Right atrium auricular region (tissue), 2 donors: ENCODE results near the gene CYGB. TPM values are rescaled to one million over a fixed set of nuclear protein-coding genes. Genes with fewer than 3 reads are reported as not detected.

Experiments used
- DNase-seq: peaks from one replicate; pipeline ENCODE4 v3.0.0-alpha.2; 2019; ENCODE audit warnings: low spot score
- H3K27ac ChIP-seq, 2 donors: fragments of 200-600 bp; sonication (generic); 1 replicate in 1 of 2; 2 replicates in 1 of 2; pipeline ENCODE4 v1.5.1; 2016 to 2019
- H3K27me3 ChIP-seq, 2 donors: fragments of 200-600 bp; sonication (generic); one replicate each; pipeline versions ENCODE4 v1.5.1 to v1.6.0; 2017 to 2019
- H3K36me3 ChIP-seq: fragments of 200-600 bp; sonication (generic); one replicate; pipeline ENCODE4 v1.5.1; 2016
- H3K4me1 ChIP-seq, 2 donors: fragments of 200-600 bp; sonication (generic); one replicate each; pipeline versions ENCODE4 v1.5.1 to v1.6.0; 2017 to 2019
- H3K4me3 ChIP-seq, 2 donors: fragments of 200-600 bp; sonication (generic); 1 replicate in 1 of 2; 2 replicates in 1 of 2; pipeline ENCODE4 v1.5.1; 2017 to 2019; ENCODE audit warnings: mild to moderate bottlenecking in 1 of 2, moderate library complexity in 1 of 2
- H3K9me3 ChIP-seq, 2 donors: fragments of 200-600 bp; sonication (generic); one replicate each; pipeline ENCODE4 v1.5.1; 2019
- total RNA-seq, 2 donors: library from RNA; depleted of rRNA; stranded (reverse); fragments of >200 nt; gene quantifications; one replicate each; pipeline ENCODE4 v1.1.0, GENCODE V29; 2016
- TF ChIP-seq, protein P1 (sequence below), 2 donors: fragments of 200-600 bp; sonication (generic); IDR thresholded peaks; one replicate each; pipeline ENCODE4 v1.5.1; 2019; ENCODE audit warnings: antibody characterized with exemption in 2 of 2

CYGB gene
- total RNA-seq, 2 donors from 2014 or later, result 23.0 to 48.7 TPM

DNA sequence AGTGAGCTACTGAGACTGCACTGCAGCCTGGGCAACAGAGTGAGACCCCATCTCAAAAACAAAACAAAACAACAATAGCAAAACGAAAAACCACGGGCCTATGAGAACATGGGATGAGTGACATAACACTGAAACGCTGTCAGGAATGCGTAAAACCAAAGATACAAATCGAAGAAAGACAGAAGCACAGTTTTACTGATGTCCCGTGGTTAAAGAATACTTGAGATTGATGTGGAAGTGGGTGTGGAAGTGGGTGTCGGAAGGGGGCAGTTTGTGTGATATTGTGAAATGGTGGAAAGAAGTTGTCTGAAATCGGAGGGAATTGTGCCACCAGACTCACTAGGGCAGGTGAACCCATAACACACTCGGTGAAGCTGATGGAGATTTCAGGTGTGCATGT is 38.7 kb upstream of the CYGB start:
- Histone ChIP-seq H3K9me3 (no peaks in the 10 kb centered on the region), H3K4me3 (no peak overlapping the region), H3K4me1 (no peaks in the 10 kb centered on the region), H3K27me3 (no peaks in the 10 kb centered on the region), H3K36me3 (no peaks in the 10 kb centered on the region), H3K27ac (no peak overlapping the region)
- TF ChIP-seq, protein P1, sequence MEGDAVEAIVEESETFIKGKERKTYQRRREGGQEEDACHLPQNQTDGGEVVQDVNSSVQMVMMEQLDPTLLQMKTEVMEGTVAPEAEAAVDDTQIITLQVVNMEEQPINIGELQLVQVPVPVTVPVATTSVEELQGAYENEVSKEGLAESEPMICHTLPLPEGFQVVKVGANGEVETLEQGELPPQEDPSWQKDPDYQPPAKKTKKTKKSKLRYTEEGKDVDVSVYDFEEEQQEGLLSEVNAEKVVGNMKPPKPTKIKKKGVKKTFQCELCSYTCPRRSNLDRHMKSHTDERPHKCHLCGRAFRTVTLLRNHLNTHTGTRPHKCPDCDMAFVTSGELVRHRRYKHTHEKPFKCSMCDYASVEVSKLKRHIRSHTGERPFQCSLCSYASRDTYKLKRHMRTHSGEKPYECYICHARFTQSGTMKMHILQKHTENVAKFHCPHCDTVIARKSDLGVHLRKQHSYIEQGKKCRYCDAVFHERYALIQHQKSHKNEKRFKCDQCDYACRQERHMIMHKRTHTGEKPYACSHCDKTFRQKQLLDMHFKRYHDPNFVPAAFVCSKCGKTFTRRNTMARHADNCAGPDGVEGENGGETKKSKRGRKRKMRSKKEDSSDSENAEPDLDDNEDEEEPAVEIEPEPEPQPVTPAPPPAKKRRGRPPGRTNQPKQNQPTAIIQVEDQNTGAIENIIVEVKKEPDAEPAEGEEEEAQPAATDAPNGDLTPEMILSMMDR (IDR thresholded peaks at IDR 0.05), result no peak
- no peak for DNase-seq

DNA sequence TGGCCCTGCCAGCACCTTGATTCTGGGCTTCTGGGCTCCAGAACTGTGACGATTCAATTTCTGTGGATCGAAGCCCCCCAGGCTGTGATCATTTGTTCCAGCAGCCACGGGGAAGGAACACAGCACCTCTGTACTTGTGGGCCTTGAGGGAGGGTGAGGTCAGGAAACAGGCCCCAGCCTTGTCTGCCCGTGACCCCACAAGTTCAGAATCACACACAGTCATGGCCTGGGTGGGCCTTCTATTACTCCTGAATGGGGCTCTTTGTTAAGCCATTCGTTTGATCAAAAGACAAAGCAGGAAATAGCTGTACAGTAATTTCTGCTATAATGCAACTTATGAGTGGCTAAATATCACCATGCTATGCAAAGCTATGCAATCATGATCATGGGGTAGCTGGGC is 38.1 kb upstream of the CYGB start:
- H3K4me3 ChIP-seq, result no peak overlapping the region
- H3K36me3 ChIP-seq, result no peaks in the 10 kb centered on the region
- H3K4me1 ChIP-seq, result no peaks in the 10 kb centered on the region
- DNase-seq, result no peak
- no peaks in the 10 kb centered on the region for H3K27me3 ChIP-seq
- TF ChIP-seq, protein P1 (IDR thresholded peaks at IDR 0.05), result no peak
- H3K9me3 ChIP-seq, result no peaks in the 10 kb centered on the region
- no peak overlapping the region for H3K27ac ChIP-seq

DNA sequence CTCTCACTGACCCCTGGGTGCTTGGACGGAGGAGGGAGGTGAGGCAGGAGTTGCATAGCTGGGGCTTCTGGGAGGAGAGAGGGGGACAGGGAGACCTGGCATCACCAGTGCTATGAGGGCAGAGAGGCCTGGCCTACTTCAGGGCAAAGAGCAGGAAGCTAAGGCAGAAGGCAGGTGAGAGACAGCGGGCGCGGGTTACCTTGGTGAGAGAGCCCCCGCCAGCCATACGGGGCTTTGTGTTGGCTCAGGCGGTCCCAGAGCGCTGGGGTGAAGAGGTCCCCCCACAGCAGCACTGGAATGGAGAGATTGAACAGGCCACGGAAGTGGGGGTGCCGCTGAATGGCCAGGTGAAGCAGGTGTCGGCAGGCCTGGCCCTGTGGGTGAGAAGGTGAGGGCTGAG is 36.7 kb upstream of the CYGB start:
- H3K27me3 ChIP-seq, result no peaks in the 10 kb centered on the region
- no peaks in the 10 kb centered on the region for H3K36me3 ChIP-seq
- H3K27ac ChIP-seq, result no peak overlapping the region
- H3K9me3 ChIP-seq, result no peaks in the 10 kb centered on the region
- peaks cover 0 to 12% of the 10 kb centered on the region in 2 donors for H3K4me1 ChIP-seq
- H3K4me3 ChIP-seq, result no peak overlapping the region
- TF ChIP-seq, protein P1 (IDR thresholded peaks at IDR 0.05), result no peak
- DNase-seq, result no peak

DNA sequence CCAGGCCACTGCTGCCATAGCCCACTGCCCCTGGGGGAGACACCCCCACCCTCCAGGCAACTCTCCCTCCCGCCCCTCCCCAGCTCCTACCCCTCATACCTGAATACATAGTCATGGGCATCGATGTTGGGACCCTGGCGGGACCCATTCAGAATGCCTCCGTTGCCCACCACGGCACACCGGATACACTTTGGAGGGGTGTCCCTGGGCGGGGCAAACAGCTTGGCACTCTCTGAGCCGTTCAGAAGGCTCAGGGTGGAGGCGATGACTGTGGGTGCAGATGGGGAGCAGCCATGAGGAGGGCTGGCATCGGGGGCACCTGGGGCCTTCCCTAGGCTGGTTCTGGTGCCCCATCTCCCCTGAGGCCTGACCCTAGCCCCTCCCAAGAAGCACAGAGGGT is 35.6 kb upstream of the CYGB start:
- H3K4me3 ChIP-seq, result no peak overlapping the region
- H3K36me3 ChIP-seq, result no peaks in the 10 kb centered on the region
- TF ChIP-seq, protein P1 (IDR thresholded peaks at IDR 0.05), result no peak

DNA sequence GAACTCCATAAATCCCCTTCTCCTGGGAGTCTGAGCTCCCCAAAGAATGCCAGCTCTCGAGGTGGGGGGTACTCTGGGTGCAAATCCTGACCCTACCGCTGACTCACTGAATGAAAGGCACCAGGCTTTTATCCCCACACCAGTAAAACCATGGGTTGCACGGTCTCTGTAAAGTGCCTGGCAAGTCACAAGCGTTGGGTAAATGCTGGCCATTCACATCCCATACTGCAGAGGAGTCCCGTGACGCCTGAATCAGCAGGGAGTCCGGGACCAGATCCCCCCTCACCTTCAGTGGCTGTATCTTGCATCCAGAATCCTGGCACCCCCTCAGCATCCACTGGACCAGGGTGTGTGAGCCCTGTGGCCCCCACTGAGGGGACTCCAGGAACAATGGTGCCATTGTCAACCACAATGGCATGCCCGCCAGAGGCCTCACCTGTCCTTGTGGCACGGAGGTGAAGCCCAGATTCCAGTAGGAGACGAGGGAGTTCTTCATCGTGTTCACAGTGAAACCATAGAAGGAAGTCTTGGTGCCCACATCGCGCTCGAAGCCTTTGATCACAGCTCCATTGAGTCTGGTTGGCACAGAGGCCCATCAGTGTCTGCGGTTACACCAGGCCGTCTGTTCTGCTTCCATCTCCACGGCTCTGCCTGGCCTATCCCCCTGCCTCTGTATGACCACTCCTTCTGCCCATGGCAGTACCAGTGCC is 34.8 kb upstream of the CYGB start:
- Histone ChIP-seq H3K4me1 (peaks cover 0 to 23% of the 10 kb centered on the region in 2 donors), H3K27ac (no peak overlapping the region), H3K36me3 (no peaks in the 10 kb centered on the region), H3K4me3 (no peak overlapping the region), H3K27me3 (no peaks in the 10 kb centered on the region), H3K9me3 (no peaks in the 10 kb centered on the region)
- TF ChIP-seq, protein P1 (IDR thresholded peaks at IDR 0.05), result no peak
- DNase-seq, result no peak

More for the DNA sequence above, 35.6 kb upstream of the CYGB start:
- Histone ChIP-seq H3K27ac (no peak overlapping the region), H3K9me3 (no peaks in the 10 kb centered on the region), H3K4me1 (peaks cover 0 to 18% of the 10 kb centered on the region in 2 donors), H3K27me3 (no peaks in the 10 kb centered on the region)
- no peak for DNase-seq
